H1 (cell line): Measurements from ENCODE around the gene NR3C2. TPM values are rescaled to one million over a fixed set of nuclear protein-coding genes. Genes with fewer than 3 reads are reported as not detected.

Experiments
- CHD7 ChIP-seq: fragments of 300-600 bp; sonication (generic); IDR thresholded peaks from 2 replicates; pipeline ENCODE4 v1.7.1; 2012; ENCODE audit warnings: low read length, moderate library complexity, mild to moderate bottlenecking, inconsistent platforms; ENCODE audit not compliant: insufficient replicate concordance
- CREB1 ChIP-seq: IDR thresholded peaks from 2 replicates; pipeline ENCODE4 v1.6.1; 2012; ENCODE audit warnings: inconsistent platforms
- E2F6 ChIP-seq: IDR thresholded peaks from 2 replicates; pipeline ENCODE4 v1.6.1; 2012; ENCODE audit warnings: inconsistent platforms
- HDAC2 ChIP-seq, 2 experiments: fragments of 300-600 bp in 1 of 2; sonication (generic) in 1 of 2; IDR thresholded peaks; 2 replicates each; pipeline ENCODE4 v1.6.1; 2011 to 2012; ENCODE audit warnings: low read depth in 2 of 2, low read length in 2 of 2, mild to moderate bottlenecking in 2 of 2, moderate library complexity in 2 of 2, borderline replicate concordance in 1 of 2, inconsistent platforms in 1 of 2
- NRF1 ChIP-seq: IDR thresholded peaks from 2 replicates; pipeline ENCODE4 v1.6.1; 2011; ENCODE audit warnings: mild to moderate bottlenecking, low read depth, low read length, improper control_type of control experiment
- TEAD4 ChIP-seq: IDR thresholded peaks from 2 replicates; pipeline ENCODE4 v1.6.1; 2012; ENCODE audit warnings: low read depth, low read length, inconsistent platforms, mixed read lengths
- ZNF274 ChIP-seq: IDR thresholded peaks from 2 replicates; pipeline ENCODE4 v1.7.0; 2012; ENCODE audit warnings: low read length, borderline replicate concordance; ENCODE audit errors: extremely low read depth
- polyA plus RNA-seq, 7 experiments: library from polyadenylated mRNA; depleted of rRNA in 3 of 7; stranded (reverse) in 5 of 7; unstranded in 2 of 7; fragments of >200 nt in 5 of 7; fragments of 200-250 nt in 2 of 7; gene quantifications; 1 replicate in 5 of 7; 2 replicates in 1 of 7; 4 replicates in 1 of 7; pipeline versions ENCODE4 v1.2.1 to v1.2.3, GENCODE V29; 2011 to 2013; ENCODE audit warnings: missing spikeins in 2 of 7, mixed read lengths in 2 of 7
- total RNA-seq: library from RNA; stranded (reverse); fragmentation: NEBNext Ultra II Directional; extraction: Animal tissue kit (Norgen Biotek cat#: 25700); gene quantifications from 2 replicates; pipeline ENCODE4 v1.2.1, GENCODE V29; 2021

The NR3C2 gene
- total and polyA plus RNA-seq, 2 of the 8 experiments (the other 6 are each of a cell fraction or from before 2014, with no cell fraction given), result 0.80 to 3.9 TPM

- no peak for TF ChIP-seq CHD7
- no peak for TF ChIP-seq E2F6
- TF ChIP-seq TEAD4, result no peak
- no peak for TF ChIP-seq CREB1
- TF ChIP-seq NRF1, result no peak
- TF ChIP-seq ZNF274, result no peak
- TF ChIP-seq HDAC2 (IDR thresholded peaks at IDR 0.05; ENCODE audit: borderline replicate concordance in 1 of 2, low read depth in 2 of 2, low read length in 2 of 2), result no peak
These were observed 280.6 kb downstream of the NR3C2 start (continued) for GRCh38 chr4:148161601-148162000.
